ENCODE data around the gene CREB3. TPM values are rescaled to one million over a fixed set of nuclear protein-coding genes. Genes with fewer than 3 reads are reported as not detected.

CREB3 gene
- polyA plus RNA-seq, 3 donors: 17.4 to 38.7 (median 32.2) TPM

DNA sequence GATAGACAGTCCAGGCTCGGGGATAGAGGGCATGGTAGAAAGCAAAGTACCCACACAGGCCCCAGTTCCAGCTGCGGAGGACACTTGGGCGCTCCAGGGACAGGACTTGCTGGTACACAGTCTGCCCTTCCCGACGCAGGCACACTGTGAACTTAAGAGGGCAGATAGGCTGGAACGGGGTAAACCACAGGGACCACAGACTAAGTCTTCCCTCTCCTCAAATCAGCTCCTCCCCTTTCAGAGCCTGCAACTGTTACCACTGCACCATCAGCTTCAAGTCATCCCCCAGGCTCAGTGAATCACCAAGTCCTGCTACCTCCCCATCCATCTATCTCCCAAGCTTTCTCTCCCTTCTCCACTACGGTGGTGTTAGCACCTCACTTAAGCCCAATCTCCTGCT is 9.3 kb downstream of the CREB3 start:
- Mint-ChIP-seq H3K9me3 (peaks cover 0 to 2% (median 0%) of the 10 kb centered on the region in 7 donors), H3K4me1 (peaks cover 32% of the 10 kb centered on the region), H3K27me3 (ENCODE audit: low read depth in 3 of 3) (peaks cover 0 to 3% (median 1%) of the 10 kb centered on the region in 3 donors), H3K36me3 (peaks cover 84 to 93% of the 10 kb centered on the region in 2 donors), H3K4me3 (no peak overlapping the region), H3K27ac (peak overlapping the region in 2 of 7 donors; percentile 2 to 27)
- no peak overlapping the region for H2AFZ ChIP-seq (ENCODE audit: insufficient read depth, low read depth, low read length, poor library complexity, severe bottlenecking)
- no peak overlapping the region for H3K9ac ChIP-seq (ENCODE audit: insufficient read depth, low read length, poor library complexity, severe bottlenecking)
- DNase-seq: no peak
- WGBS (ENCODE audit: insufficient coverage): 75% methylated on average over 7 of the region's 7 CpGs
- H3K9me3 ChIP-seq (replicated peaks in 1 of 2; ENCODE audit: control insufficient read depth in 1 of 2, insufficient read depth in 1 of 2, low read length in 2 of 2): no peaks in the 10 kb centered on the region
- peaks cover 33% of the 10 kb centered on the region for H3K79me2 ChIP-seq (ENCODE audit: insufficient read depth, low read length)
- TF ChIP-seq, protein P1, sequence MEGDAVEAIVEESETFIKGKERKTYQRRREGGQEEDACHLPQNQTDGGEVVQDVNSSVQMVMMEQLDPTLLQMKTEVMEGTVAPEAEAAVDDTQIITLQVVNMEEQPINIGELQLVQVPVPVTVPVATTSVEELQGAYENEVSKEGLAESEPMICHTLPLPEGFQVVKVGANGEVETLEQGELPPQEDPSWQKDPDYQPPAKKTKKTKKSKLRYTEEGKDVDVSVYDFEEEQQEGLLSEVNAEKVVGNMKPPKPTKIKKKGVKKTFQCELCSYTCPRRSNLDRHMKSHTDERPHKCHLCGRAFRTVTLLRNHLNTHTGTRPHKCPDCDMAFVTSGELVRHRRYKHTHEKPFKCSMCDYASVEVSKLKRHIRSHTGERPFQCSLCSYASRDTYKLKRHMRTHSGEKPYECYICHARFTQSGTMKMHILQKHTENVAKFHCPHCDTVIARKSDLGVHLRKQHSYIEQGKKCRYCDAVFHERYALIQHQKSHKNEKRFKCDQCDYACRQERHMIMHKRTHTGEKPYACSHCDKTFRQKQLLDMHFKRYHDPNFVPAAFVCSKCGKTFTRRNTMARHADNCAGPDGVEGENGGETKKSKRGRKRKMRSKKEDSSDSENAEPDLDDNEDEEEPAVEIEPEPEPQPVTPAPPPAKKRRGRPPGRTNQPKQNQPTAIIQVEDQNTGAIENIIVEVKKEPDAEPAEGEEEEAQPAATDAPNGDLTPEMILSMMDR (IDR thresholded peaks at IDR 0.05): no peak
- peaks cover 96% of the 10 kb centered on the region for H4K20me1 ChIP-seq (ENCODE audit: insufficient read depth, low read length)
- peaks cover 68 to 80% of the 10 kb centered on the region in 2 donors for H3K36me3 ChIP-seq (replicated peaks in 1 of 2; ENCODE audit: control insufficient read depth in 1 of 2, insufficient read depth in 2 of 2, low read length in 2 of 2)
- H3K27ac ChIP-seq (ENCODE audit: low read depth in 1 of 2, low read length in 2 of 2): no peak overlapping the region
- no peaks in the 10 kb centered on the region for H3K27me3 ChIP-seq (ENCODE audit: control insufficient read depth in 2 of 2, insufficient read depth in 2 of 2, low read length in 2 of 2)
- no peak overlapping the region for H3K4me3 ChIP-seq (replicated peaks in 1 of 3; ENCODE audit: low read depth in 2 of 3, low read length in 3 of 3)
- intact Hi-C loops (cut with micrococcal nuclease): no loop called here
- H3K4me1 ChIP-seq (ENCODE audit: control insufficient read depth in 1 of 2, insufficient read depth in 2 of 2, low read length in 2 of 2): peaks cover 28 to 31% of the 10 kb centered on the region in 2 donors
- H3K4me2 ChIP-seq (replicated peaks; ENCODE audit: extremely low read depth, low read length, poor library complexity, severe bottlenecking): no peak overlapping the region

DNA sequence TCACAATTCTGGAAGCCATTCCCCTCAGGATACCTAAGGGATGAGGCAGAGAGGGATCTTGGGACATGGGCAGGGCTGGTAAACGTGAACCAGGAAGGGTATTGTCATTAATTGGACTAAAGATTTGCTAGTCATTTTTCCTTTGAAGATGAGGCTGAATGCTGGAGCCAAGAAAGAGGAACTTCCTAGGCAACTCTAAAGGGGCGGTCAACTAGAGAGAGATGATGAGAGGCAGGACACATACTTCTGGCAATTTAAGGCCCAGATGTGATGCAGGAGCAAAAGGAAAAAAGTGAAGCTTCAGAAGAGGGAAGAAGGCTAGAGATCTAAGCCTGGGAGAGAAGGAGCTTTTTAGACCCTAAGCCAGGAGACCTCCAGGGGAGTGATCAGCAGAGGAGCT is 11.0 kb downstream of the CREB3 start:
- Histone ChIP-seq H3K4me1 (ENCODE audit: control insufficient read depth in 1 of 2, insufficient read depth in 2 of 2, low read length in 2 of 2) (peaks cover 45 to 48% of the 10 kb centered on the region in 2 donors), H3K79me2 (ENCODE audit: insufficient read depth, low read length) (peaks cover 50% of the 10 kb centered on the region), H3K4me3 (replicated peaks in 1 of 3; ENCODE audit: low read depth in 2 of 3, low read length in 3 of 3) (no peak overlapping the region), H2AFZ (ENCODE audit: insufficient read depth, low read depth, low read length, poor library complexity, severe bottlenecking) (peak overlapping the region; percentile 6), H3K9me3 (replicated peaks in 1 of 2; ENCODE audit: control insufficient read depth in 1 of 2, insufficient read depth in 1 of 2, low read length in 2 of 2) (no peaks in the 10 kb centered on the region), H3K4me2 (replicated peaks; ENCODE audit: extremely low read depth, low read length, poor library complexity, severe bottlenecking) (peak overlapping the region; percentile 28), H4K20me1 (ENCODE audit: insufficient read depth, low read length) (peaks cover 96% of the 10 kb centered on the region), H3K9ac (ENCODE audit: insufficient read depth, low read length, poor library complexity, severe bottlenecking) (no peak overlapping the region), H3K36me3 (replicated peaks in 1 of 2; ENCODE audit: control insufficient read depth in 1 of 2, insufficient read depth in 2 of 2, low read length in 2 of 2) (peaks cover 51 to 63% of the 10 kb centered on the region in 2 donors), H3K27ac (ENCODE audit: low read depth in 1 of 2, low read length in 2 of 2) (peak overlapping the region in 1 of 2 donors; percentile 74), H3K27me3 (ENCODE audit: control insufficient read depth in 2 of 2, insufficient read depth in 2 of 2, low read length in 2 of 2) (no peaks in the 10 kb centered on the region)
- intact Hi-C loops (cut with micrococcal nuclease): no loop called here
- Mint-ChIP-seq H3K27ac (peak overlapping the region; percentile 24 to 91 (median 68)), H3K4me1 (peaks cover 49% of the 10 kb centered on the region), H3K4me3 (peak overlapping the region in 1 of 2 donors; percentile 17), H3K27me3 (ENCODE audit: low read depth in 3 of 3) (peaks cover 0 to 1% (median 0%) of the 10 kb centered on the region in 3 donors), H3K9me3 (peaks cover 0 to 2% (median 0%) of the 10 kb centered on the region in 7 donors), H3K36me3 (peaks cover 67 to 79% of the 10 kb centered on the region in 2 donors)
- TF ChIP-seq, protein P1 (IDR thresholded peaks at IDR 0.05): no peak
- WGBS (ENCODE audit: insufficient coverage): 25% methylated on average over 2 of the region's 2 CpGs
- peak in 2 of 3 donors; percentile 27 to 29 for DNase-seq
